NT2/D1 (cell line): Measurements from ENCODE around the gene NR1H3.

Experiments used
- YY1 ChIP-seq: IDR thresholded peaks from 2 replicates; pipeline ENCODE4 v1.6.1; 2011; ENCODE audit not compliant: insufficient read length, insufficient read depth
- ZNF274 ChIP-seq: IDR thresholded peaks from 2 replicates; pipeline ENCODE4 v1.6.1; 2011; ENCODE audit warnings: mild to moderate bottlenecking, low read depth, low read length

DNA sequence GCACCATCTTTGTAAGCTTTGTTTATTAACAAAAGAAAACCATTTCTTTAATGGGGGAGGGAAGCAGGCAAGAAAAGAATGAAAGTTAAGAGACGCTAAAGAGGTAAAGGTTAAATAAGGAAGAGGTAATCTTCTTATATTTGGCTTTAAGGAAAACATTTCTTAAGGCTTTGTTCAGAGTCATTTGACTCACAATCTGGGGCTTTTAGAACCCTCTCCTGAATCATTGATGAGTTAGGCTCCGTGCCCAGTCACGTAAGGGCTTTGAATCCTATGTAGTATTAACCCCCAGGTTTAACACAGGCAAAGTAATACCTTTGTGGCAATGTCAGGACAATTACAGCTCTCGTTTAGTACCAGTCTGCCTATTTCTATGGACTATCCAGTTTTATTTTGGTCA, 38.2 kb downstream of the NR1H3 start:
- no peak for TF ChIP-seq ZNF274
- TF ChIP-seq YY1: no peak
